NCI-H82 (cell line): ENCODE results near the gene ZNF277.
"Not testable (repeated sequence)": the region's sequence is repeated elsewhere in the genome, so short reads cannot be mapped to it uniquely, and the experiment has no call there.

Experiments used
- DNase-seq: peaks from one replicate; lab custom pipeline; 2025; lab: John Stamatoyannopoulos, UW

The ZNF277 gene

GRCh38 chr7:112292162-112292561 lies 85.7 kb downstream of the ZNF277 start:
- DNase-seq: no peak

- no peak for DNase-seq
Observed at GRCh38 chr7:112293416-112293815, 86.9 kb downstream of the ZNF277 start.

- DNase-seq: no peak
Observed at GRCh38 chr7:112296432-112296831, 89.9 kb downstream of the ZNF277 start.

- no peak for DNase-seq
Observed at GRCh38 chr7:112297681-112298080, 91.2 kb downstream of the ZNF277 start.

- no peak for DNase-seq
Observed at GRCh38 chr7:112298543-112299100, 92.1 kb downstream of the ZNF277 start.

GRCh38 chr7:112300072-112300471 lies 93.6 kb downstream of the ZNF277 start:
- no peak for DNase-seq

GRCh38 chr7:112300831-112301407 lies 94.4 kb downstream of the ZNF277 start:
- no peak for DNase-seq

- no peak for DNase-seq
Observed at GRCh38 chr7:112302566-112302965, 96.1 kb downstream of the ZNF277 start.

- no peak for DNase-seq
Observed at GRCh38 chr7:112306903-112307302, 100.4 kb downstream of the ZNF277 start.

GRCh38 chr7:112307506-112307905 lies 101.0 kb downstream of the ZNF277 start:
- no peak for DNase-seq

- no peak for DNase-seq
Observed at GRCh38 chr7:112308974-112309373, 102.5 kb downstream of the ZNF277 start.

- DNase-seq: not testable (repeated sequence)
Observed at GRCh38 chr7:112316803-112317202, 110.3 kb downstream of the ZNF277 start.

GRCh38 chr7:112322070-112322469 lies 115.6 kb downstream of the ZNF277 start:
- no peak for DNase-seq

- DNase-seq: no peak
Observed at GRCh38 chr7:112327566-112327965, 121.1 kb downstream of the ZNF277 start.

GRCh38 chr7:112331492-112331891 lies 125.0 kb downstream of the ZNF277 start:
- no peak for DNase-seq

GRCh38 chr7:112334366-112334765 lies 127.9 kb downstream of the ZNF277 start:
- no peak for DNase-seq

GRCh38 chr7:112336261-112336660 lies 129.8 kb downstream of the ZNF277 start:
- no peak for DNase-seq

- no peak for DNase-seq
Observed at GRCh38 chr7:112336936-112337576, 130.6 kb downstream of the ZNF277 start.

GRCh38 chr7:112337892-112338291 lies 131.4 kb downstream of the ZNF277 start:
- no peak for DNase-seq

- DNase-seq: no peak
Observed at GRCh38 chr7:112338786-112339185, 132.3 kb downstream of the ZNF277 start.

- no peak for DNase-seq
Observed at GRCh38 chr7:112341464-112341863, 135.0 kb downstream of the ZNF277 start.

GRCh38 chr7:112346381-112347060 lies 140.0 kb downstream of the ZNF277 start:
- DNase-seq: peak; percentile 85

GRCh38 chr7:112347088-112347487 lies 140.6 kb downstream of the ZNF277 start:
- DNase-seq: peak; percentile 38
